Upper lobe of left lung (tissue), 4 donors: ENCODE measurements around the gene FHIT.

ENCODE experiments used
- CTCF ChIP-seq, 6 experiments: fragments of 450-650 bp in 4 of 6; fragments of 200-600 bp in 2 of 6; sonication (generic) in 2 of 6; IDR thresholded peaks; one replicate each; pipeline ENCODE4 v1.5.1; 2016 to 2019; ENCODE audit warnings: antibody characterized with exemption in 6 of 6
- POLR2A ChIP-seq, 4 donors: fragments of 450-650 bp; IDR thresholded peaks; one replicate each; pipeline ENCODE4 v1.5.1; 2016 to 2017; ENCODE audit warnings: antibody characterized with exemption in 4 of 4, mild to moderate bottlenecking in 2 of 4
- POLR2AphosphoS5 ChIP-seq, 2 donors: sonication (generic); formaldehyde crosslinking; IDR thresholded peaks; one replicate each; pipeline ENCODE4 v1.5.1; 2017; ENCODE audit warnings: antibody characterized with exemption in 2 of 2

DNA sequence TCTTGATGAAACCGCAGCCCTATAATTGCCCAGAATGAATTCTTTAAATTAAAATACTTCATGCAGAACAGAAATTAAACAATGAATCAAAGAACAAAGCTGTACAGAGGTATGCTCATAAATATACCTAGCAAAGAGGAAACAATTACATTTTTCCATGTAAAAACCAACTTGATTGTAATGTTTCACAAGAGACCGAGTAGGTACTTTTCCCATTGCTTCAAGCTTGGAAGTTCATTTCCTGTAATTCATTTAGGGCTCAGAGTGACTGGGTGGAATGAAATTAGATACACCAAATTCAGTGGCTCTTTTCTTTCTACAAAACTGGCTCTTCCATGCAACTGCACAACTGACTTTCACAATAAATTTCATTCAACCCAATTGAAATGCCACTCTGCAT is 51.4 kb downstream of the FHIT start:
- TF ChIP-seq CTCF (IDR thresholded peaks at IDR 0.05) (no peak), POLR2AphosphoS5 (IDR thresholded peaks at IDR 0.05) (no peak), POLR2A (IDR thresholded peaks at IDR 0.05) (no peak)
